HepG2 (cell line): ENCODE data around the gene ZNRF4. TPM values are rescaled to one million over a fixed set of nuclear protein-coding genes. Genes with fewer than 3 reads are reported as not detected.

ENCODE experiments used
- ATAC-seq: fragments of 200-7000 bp; cut with Tn5 transposase; 3 replicates; pipeline ENCODE4 v1.9.1; 2020; ENCODE audit warnings: mild to moderate bottlenecking, moderate library complexity
- BruUV-seq: library from RNA; stranded (reverse); fragments of 400-500 nt; replicated peaks from 2 replicates; lab custom pipeline; 2021; lab: Mats Ljungman, UMichigan
- CTCF ChIA-PET: fragments of 300-600 bp; formaldehyde crosslinking; extraction: SDS; loops from one replicate; lab custom pipeline; 2021; ENCODE audit warnings: low total read pairs, inconsistent platforms, low intra/inter-chr PET ratio; lab: Yijun Ruan, JAX
- POLR2A ChIA-PET: fragments of 350-600 bp; sonication (Branson Sonifier 250); formaldehyde crosslinking; loops from one replicate; lab custom pipeline; 2020; ENCODE audit warnings: antibody characterized with exemption, inconsistent platforms; lab: Yijun Ruan, JAX
- DNase-seq: peaks from one replicate; pipeline ENCODE4 v3.0.0-alpha.2; 2015; ENCODE audit warnings: low spot score
- FAIRE-seq: peaks from 3 replicates; lab custom pipeline; 2011; peaks lifted over from hg19 to GRCh38; lab: Jason Lieb, UNC
- H2AFZ ChIP-seq: one replicate; pipeline ENCODE4 v1.6.1; 2011; ENCODE audit warnings: low read length, inconsistent platforms
- H3K27ac ChIP-seq: fragments of 300-600 bp; 3 replicates; pipeline ENCODE4 v1.8.0; 2011; ENCODE audit warnings: mixed run types, mild to moderate bottlenecking, mixed read lengths, low read length, inconsistent platforms; ENCODE audit not compliant: insufficient read depth; ENCODE audit errors: extremely low read length
- H3K27me3 ChIP-seq, 2 experiments: fragments of 200-600 bp in 1 of 2; 2 replicates in 1 of 2; 3 replicates in 1 of 2; pipeline versions ENCODE4 v1.6.0 to v1.8.0; 2011; ENCODE audit warnings: low read length in 2 of 2, mild to moderate bottlenecking in 2 of 2, moderate library complexity in 2 of 2, inconsistent platforms in 1 of 2; ENCODE audit not compliant: insufficient read depth in 2 of 2, control insufficient read depth in 1 of 2
- H3K36me3 ChIP-seq, 2 experiments: fragments of 200-600 bp in 1 of 2; replicated peaks in 1 of 2; 2 replicates in 1 of 2; 3 replicates in 1 of 2; pipeline versions ENCODE4 v1.5.1 to v1.8.0; 2011; ENCODE audit warnings: low read length in 2 of 2, inconsistent platforms in 1 of 2; ENCODE audit not compliant: insufficient read depth in 2 of 2, control insufficient read depth in 1 of 2
- H3K4me1 ChIP-seq: 2 replicates; pipeline ENCODE4 v1.5.1; 2012; ENCODE audit warnings: low read length, inconsistent platforms; ENCODE audit not compliant: insufficient read depth
- H3K4me2 ChIP-seq: 2 replicates; pipeline ENCODE4 v1.6.0; 2011; ENCODE audit warnings: low read depth, low read length, inconsistent platforms
- H3K4me3 ChIP-seq, 3 experiments: fragments of 200-600 bp in 1 of 3; sonication (generic), shearing (Covaris generic) in 1 of 3; replicated peaks in 1 of 3; 2 replicates each; pipeline ENCODE4 v1.5.1; 2011 to 2016; ENCODE audit warnings: low read length in 3 of 3, inconsistent platforms in 2 of 3, low read depth in 2 of 3, mild to moderate bottlenecking in 2 of 3, control low read depth in 1 of 3, mixed read lengths in 1 of 3; ENCODE audit not compliant: insufficient read depth in 1 of 3
- H3K79me2 ChIP-seq: one replicate; pipeline ENCODE4 v1.6.1; 2011; ENCODE audit warnings: low read length, inconsistent platforms; ENCODE audit not compliant: insufficient read depth
- H3K9ac ChIP-seq: 2 replicates; pipeline ENCODE4 v1.6.0; 2011; ENCODE audit warnings: mild to moderate bottlenecking, low read depth, low read length, inconsistent platforms; ENCODE audit not compliant: insufficient read depth
- H3K9me3 ChIP-seq: 2 replicates; pipeline ENCODE4 v1.5.1; 2012; ENCODE audit warnings: mild to moderate bottlenecking, low read length
- H4K20me1 ChIP-seq: 2 replicates; pipeline ENCODE4 v1.6.0; 2011; ENCODE audit warnings: inconsistent platforms, mild to moderate bottlenecking, low read length, moderate library complexity; ENCODE audit not compliant: insufficient read depth
- GTF2F1 ChIP-seq: fragments of 150-350 bp; IDR thresholded peaks from 2 replicates; pipeline ENCODE4 v1.6.1; 2014; ENCODE audit warnings: low read length
- GTF3A ChIP-seq: sonication (generic); formaldehyde crosslinking; conservative IDR thresholded peaks from 2 replicates; pipeline ENCODE4 v1.4.0; 2020; ENCODE audit warnings: mild to moderate bottlenecking, missing genetic modification reagents
- NFE2L2 ChIP-seq: fragments of 150-350 bp; IDR thresholded peaks from 2 replicates; pipeline ENCODE4 v1.6.1; 2014; ENCODE audit warnings: low read length
- PAWR ChIP-seq: sonication (generic); formaldehyde crosslinking; IDR thresholded peaks from 2 replicates; pipeline ENCODE4 v1.4.0; 2020; ENCODE audit warnings: missing genetic modification reagents, mild to moderate bottlenecking, borderline replicate concordance
- ZIK1 ChIP-seq: sonication (generic); formaldehyde crosslinking; IDR thresholded peaks from 2 replicates; pipeline ENCODE4 v1.5.0; 2020; ENCODE audit warnings: mild to moderate bottlenecking, low read depth, missing genetic modification reagents, borderline replicate concordance
- ZNF34 ChIP-seq: sonication (generic); formaldehyde crosslinking; IDR thresholded peaks from 2 replicates; pipeline ENCODE4 v1.4.0; 2020; ENCODE audit warnings: mild to moderate bottlenecking, missing genetic modification reagents, borderline replicate concordance
- ZNF432 ChIP-seq: sonication (generic); formaldehyde crosslinking; IDR thresholded peaks from 2 replicates; pipeline ENCODE4 v1.5.0; 2020; ENCODE audit warnings: missing genetic modification reagents, mild to moderate bottlenecking, borderline replicate concordance
- ZNF552 ChIP-seq: sonication (generic); formaldehyde crosslinking; IDR thresholded peaks from 2 replicates; pipeline ENCODE4 v1.9.0; 2022; ENCODE audit warnings: missing genetic modification reagents, mild to moderate bottlenecking, borderline replicate concordance
- ZNF629 ChIP-seq: sonication (generic); formaldehyde crosslinking; conservative IDR thresholded peaks from 2 replicates; pipeline ENCODE4 v1.5.0; 2020; ENCODE audit warnings: missing genetic modification reagents
- WGBS: methylation state at CpG from one replicate; pipeline ENCODE4 v1.1.6; 2017; ENCODE audit warnings: low lambda C conversion rate; 5-methylcytosine and 5-hydroxymethylcytosine counted together
- in situ Hi-C: cut with HindIII; loops from 2 replicates; pipeline ENCODE4 v1.10.0; 2017; ENCODE audit warnings: low pct_unique_long_range_greater_than_20kb; ENCODE audit not compliant: extremely low pct_ligation_motif_present
- intact Hi-C: fragments of 100-400 bp; cut with micrococcal nuclease; formaldehyde crosslinking; loops from one replicate; pipeline ENCODE4 v1.10.0; 2022; ENCODE audit not compliant: unreplicated experiment
- polyA plus RNA-seq, 8 experiments: library from polyadenylated mRNA; depleted of rRNA in 3 of 8; stranded (reverse) in 7 of 8; unstranded in 1 of 8; fragments of >200 nt; fragmentation: Illumina TruSeq in 4 of 8; extraction: Trizol in 4 of 8; gene quantifications; 2 replicates each; pipeline versions ENCODE4 v1.2.1 to v1.2.3, GENCODE V29; 2011 to 2016; ENCODE audit warnings: low read depth in 4 of 8, missing spikeins in 1 of 8, mixed read lengths in 1 of 8; ENCODE audit not compliant: insufficient read depth in 1 of 8
- total RNA-seq, 5 experiments: library from RNA; depleted of rRNA; stranded (reverse); fragments of >200 nt; fragmentation: Illumina TruSeq; extraction: Trizol; gene quantifications; 2 replicates each; pipeline ENCODE4 v1.2.3, GENCODE V29; 2016; ENCODE audit warnings: low read depth in 1 of 5
- TF ChIP-seq, protein P1 (sequence below): sonication (generic); formaldehyde crosslinking; IDR thresholded peaks from 2 replicates; pipeline ENCODE4 v1.5.0; 2020; ENCODE audit warnings: missing genetic modification reagents
- TF ChIP-seq, protein P2 (sequence below): sonication (generic); formaldehyde crosslinking; IDR thresholded peaks from 2 replicates; pipeline ENCODE4 v1.5.1; 2020; ENCODE audit warnings: mild to moderate bottlenecking, moderate library complexity, missing genetic modification reagents

ZNRF4 gene
- total and polyA plus RNA-seq, 2 of the 13 experiments (the other 11 are each of a cell fraction or from before 2014, with no cell fraction given), result not detected

DNA sequence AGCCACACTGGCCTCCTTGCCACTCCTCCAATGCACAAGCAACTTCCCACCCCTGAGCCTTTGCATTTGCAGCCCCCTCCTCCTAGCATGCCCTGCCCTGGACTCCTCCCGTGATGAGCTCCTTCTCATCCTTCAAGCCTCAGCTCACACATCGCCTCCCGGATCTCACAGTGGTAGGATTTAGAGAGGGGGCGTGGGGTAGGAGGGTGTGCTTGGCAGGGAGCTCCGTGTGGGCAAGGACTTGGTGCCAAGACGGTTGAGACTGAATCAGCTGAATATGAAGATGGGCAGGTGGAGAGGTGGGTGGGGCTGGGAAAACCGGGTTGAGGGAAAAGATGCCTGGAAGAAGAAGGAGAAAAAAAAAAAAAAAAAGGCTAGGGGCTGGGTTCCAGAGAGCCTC, 48.4 kb upstream of the ZNRF4 start:
- POLR2A ChIA-PET, result no interaction called here
- Histone ChIP-seq H2AFZ (no peak overlapping the region), H3K4me3 (no peak overlapping the region), H3K27ac (no peak overlapping the region)
- 7% methylated on average over 7 of the region's 7 CpGs for WGBS
- TF ChIP-seq, protein P1, sequence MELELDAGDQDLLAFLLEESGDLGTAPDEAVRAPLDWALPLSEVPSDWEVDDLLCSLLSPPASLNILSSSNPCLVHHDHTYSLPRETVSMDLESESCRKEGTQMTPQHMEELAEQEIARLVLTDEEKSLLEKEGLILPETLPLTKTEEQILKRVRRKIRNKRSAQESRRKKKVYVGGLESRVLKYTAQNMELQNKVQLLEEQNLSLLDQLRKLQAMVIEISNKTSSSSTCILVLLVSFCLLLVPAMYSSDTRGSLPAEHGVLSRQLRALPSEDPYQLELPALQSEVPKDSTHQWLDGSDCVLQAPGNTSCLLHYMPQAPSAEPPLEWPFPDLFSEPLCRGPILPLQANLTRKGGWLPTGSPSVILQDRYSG (CRISPR knock-in tag), result no peak
- TF ChIP-seq ZNF629 (CRISPR knock-in tag), result no peak
- no peak for TF ChIP-seq ZNF432 (CRISPR knock-in tag)
- TF ChIP-seq, protein P2, sequence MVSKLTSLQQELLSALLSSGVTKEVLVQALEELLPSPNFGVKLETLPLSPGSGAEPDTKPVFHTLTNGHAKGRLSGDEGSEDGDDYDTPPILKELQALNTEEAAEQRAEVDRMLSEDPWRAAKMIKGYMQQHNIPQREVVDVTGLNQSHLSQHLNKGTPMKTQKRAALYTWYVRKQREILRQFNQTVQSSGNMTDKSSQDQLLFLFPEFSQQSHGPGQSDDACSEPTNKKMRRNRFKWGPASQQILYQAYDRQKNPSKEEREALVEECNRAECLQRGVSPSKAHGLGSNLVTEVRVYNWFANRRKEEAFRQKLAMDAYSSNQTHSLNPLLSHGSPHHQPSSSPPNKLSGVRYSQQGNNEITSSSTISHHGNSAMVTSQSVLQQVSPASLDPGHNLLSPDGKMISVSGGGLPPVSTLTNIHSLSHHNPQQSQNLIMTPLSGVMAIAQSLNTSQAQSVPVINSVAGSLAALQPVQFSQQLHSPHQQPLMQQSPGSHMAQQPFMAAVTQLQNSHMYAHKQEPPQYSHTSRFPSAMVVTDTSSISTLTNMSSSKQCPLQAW (CRISPR knock-in tag), result no peak
- no peak for TF ChIP-seq PAWR (CRISPR knock-in tag)
- no peak for TF ChIP-seq ZIK1 (CRISPR knock-in tag)
- no peak for TF ChIP-seq NFE2L2
- no peak for TF ChIP-seq GTF3A (CRISPR knock-in tag)
- no peak for TF ChIP-seq ZNF34 (CRISPR knock-in tag)
- TF ChIP-seq ZNF552, result no peak
- TF ChIP-seq GTF2F1, result no peak
- TF ChIP-seq, all 625 proteins: peak for 0
- H3K4me1 ChIP-seq, result no peaks in the 10 kb centered on the region
- H3K4me2 ChIP-seq, result no peak overlapping the region
- intact Hi-C loops, result no loop called here
- no peak for FAIRE-seq
- ATAC-seq, result no peak
- no peaks in the 10 kb centered on the region for H3K36me3 ChIP-seq
- no peak overlapping the region for H3K9ac ChIP-seq
- BruUV-seq, result no TSS peak
- in situ Hi-C loops, result no loop called here
- no peaks in the 10 kb centered on the region for H3K9me3 ChIP-seq
- CTCF ChIA-PET, result no interaction called here
- no peaks in the 10 kb centered on the region for H3K79me2 ChIP-seq
- no peaks in the 10 kb centered on the region for H4K20me1 ChIP-seq
- DNase-seq, result no peak
- H3K27me3 ChIP-seq, result no peaks in the 10 kb centered on the region; a peak in 1 of 5 replicates
